GM23338 (cell line): ENCODE measurements around the gene TMEM144. TPM values are rescaled to one million over a fixed set of nuclear protein-coding genes. Genes with fewer than 3 reads are reported as not detected.

Source experiments
- ATAC-seq: fragments of 200-7000 bp; cut with Tn5 transposase; 3 replicates; pipeline ENCODE4 v1.9.1; 2020
- DNase-seq: peaks from one replicate; pipeline ENCODE4 v3.0.0-alpha.2; 2015; ENCODE audit warnings: low spot score
- H2AFZ ChIP-seq: fragments of 200-600 bp; sonication (generic); 2 replicates; pipeline ENCODE4 v1.8.0; 2016; ENCODE audit warnings: antibody characterized with exemption, mild to moderate bottlenecking, moderate library complexity
- H3F3A ChIP-seq: fragments of 200-600 bp; sonication (generic); replicated peaks from 2 replicates; pipeline ENCODE4 v1.8.0; 2017; ENCODE audit warnings: antibody characterized with exemption, mixed run types, low read depth
- H3K27ac ChIP-seq: fragments of 200-600 bp; sonication (generic); 2 replicates; pipeline ENCODE4 v1.6.1; 2016; ENCODE audit warnings: low read depth
- H3K27me3 ChIP-seq: fragments of 200-600 bp; sonication (generic); 2 replicates; pipeline ENCODE4 v1.8.0; 2016; ENCODE audit warnings: mild to moderate bottlenecking, mixed run types, moderate library complexity; ENCODE audit not compliant: insufficient read depth
- H3K36me3 ChIP-seq: fragments of 200-600 bp; sonication (generic); 2 replicates; pipeline ENCODE4 v1.8.0; 2016; ENCODE audit warnings: mild to moderate bottlenecking; ENCODE audit not compliant: insufficient read depth
- H3K4me1 ChIP-seq: fragments of 200-600 bp; sonication (generic); 2 replicates; pipeline ENCODE4 v1.8.0; 2016; ENCODE audit warnings: mild to moderate bottlenecking, moderate library complexity; ENCODE audit not compliant: insufficient read depth
- H3K4me2 ChIP-seq: fragments of 200-600 bp; sonication (generic); 2 replicates; pipeline ENCODE4 v1.7.1; 2017; ENCODE audit warnings: mixed run types
- H3K4me3 ChIP-seq: fragments of 200-600 bp; sonication (generic); 2 replicates; pipeline ENCODE4 v1.6.1; 2016; ENCODE audit warnings: mixed run types
- H3K79me2 ChIP-seq: fragments of 200-600 bp; sonication (generic); replicated peaks from 2 replicates; pipeline ENCODE4 v1.8.0; 2017; ENCODE audit warnings: mild to moderate bottlenecking; ENCODE audit not compliant: insufficient read depth
- H3K9me2 ChIP-seq: fragments of 200-600 bp; sonication (generic); 2 replicates; pipeline ENCODE4 v1.8.0; 2017; ENCODE audit not compliant: insufficient read depth
- H4K20me1 ChIP-seq: fragments of 200-600 bp; sonication (generic); replicated peaks from 2 replicates; pipeline ENCODE4 v1.8.0; 2017; ENCODE audit warnings: mild to moderate bottlenecking; ENCODE audit not compliant: insufficient read depth
- H3K27ac Mint-ChIP-seq: 2 replicates; pipeline ENCODE4 v1.8.0; 2020; ENCODE audit warnings: inconsistent platforms, mild to moderate bottlenecking, moderate library complexity, mixed read lengths
- H3K27me3 Mint-ChIP-seq: 3 replicates; pipeline ENCODE4 v1.8.0; 2022; ENCODE audit warnings: low read depth, mild to moderate bottlenecking, moderate library complexity, mixed read lengths, inconsistent platforms; ENCODE audit not compliant: insufficient read depth, poor library complexity
- H3K36me3 Mint-ChIP-seq: 3 replicates; pipeline ENCODE4 v1.8.0; 2021; ENCODE audit warnings: low read depth, mild to moderate bottlenecking, inconsistent platforms, moderate library complexity, mixed read lengths
- H3K4me1 Mint-ChIP-seq: 3 replicates; pipeline ENCODE4 v1.8.0; 2020; ENCODE audit warnings: mild to moderate bottlenecking, inconsistent platforms, mixed read lengths
- H3K4me3 Mint-ChIP-seq: 3 replicates; pipeline ENCODE4 v1.8.0; 2021; ENCODE audit warnings: moderate library complexity, mild to moderate bottlenecking, inconsistent platforms, mixed read lengths
- H3K9me3 Mint-ChIP-seq: 3 replicates; pipeline ENCODE4 v1.8.0; 2020; ENCODE audit warnings: moderate library complexity, mild to moderate bottlenecking, inconsistent platforms, mixed read lengths
- EZH2 ChIP-seq: fragments of 200-600 bp; sonication (generic); IDR thresholded peaks from one replicate; pipeline ENCODE4 v1.8.0; 2017; ENCODE audit warnings: antibody characterized with exemption, mild to moderate bottlenecking, low read depth; ENCODE audit not compliant: unreplicated experiment
- EZH2phosphoT487 ChIP-seq: fragments of 200-600 bp; sonication (generic); IDR thresholded peaks from one replicate; pipeline ENCODE4 v1.8.1; 2018; ENCODE audit warnings: antibody characterized with exemption; ENCODE audit not compliant: unreplicated experiment
- POLR2AphosphoS5 ChIP-seq: IDR thresholded peaks from 2 replicates; pipeline ENCODE4 v1.6.1; 2016; ENCODE audit warnings: antibody characterized with exemption, low read depth
- ZNF114 ChIP-seq: fragments of 250-450 bp; sonication (Bioruptor Pico); IDR thresholded peaks from 2 replicates; pipeline ENCODE4 v1.5.0; 2020; ENCODE audit warnings: mild to moderate bottlenecking, moderate library complexity
- ZNF462 ChIP-seq: fragments of 250-450 bp; sonication (Bioruptor Pico); IDR thresholded peaks from 2 replicates; pipeline ENCODE4 v1.5.0; 2020; ENCODE audit warnings: mild to moderate bottlenecking, moderate library complexity
- polyA plus RNA-seq: library from polyadenylated mRNA; unstranded; fragments of >200 nt; fragmentation: Nextera tagmentation; extraction: Ambion mirVana; gene quantifications from 2 replicates; pipeline ENCODE4 v1.2.1, GENCODE V29; 2016
- total RNA-seq: library from RNA; depleted of rRNA; stranded (reverse); fragments of >200 nt; shearing (Covaris generic); gene quantifications from 2 replicates; pipeline ENCODE4 v1.2.3, GENCODE V29; 2014

TMEM144 gene
- total and polyA plus RNA-seq, 2 experiments from 2014 or later = 1.3 to 1.7 TPM

- TF ChIP-seq ZNF462 (CRISPR knock-in tag) = no peak
These were observed 26.2 kb downstream of the TMEM144 start (continued) for GRCh38 chr4:158236304-158237030.

GRCh38 chr4:158238575-158238974 is 28.3 kb downstream of the TMEM144 start:
- Mint-ChIP-seq H3K4me1 (peaks cover 9% of the 10 kb centered on the region), H3K9me3 (no peaks in the 10 kb centered on the region), H3K27me3 (no peaks in the 10 kb centered on the region), H3K27ac (no peak overlapping the region), H3K4me3 (no peak overlapping the region), H3K36me3 (no peaks in the 10 kb centered on the region)
- no peaks in the 10 kb centered on the region for H3K36me3 ChIP-seq
- H3K79me2 ChIP-seq = no peaks in the 10 kb centered on the region
- DNase-seq (no peak), ATAC-seq (no peak)
- TF ChIP-seq POLR2AphosphoS5 (no peak), ZNF462 (CRISPR knock-in tag) (no peak), EZH2phosphoT487 (no peak), EZH2 (no peak), ZNF114 (no peak)
- no peaks in the 10 kb centered on the region for H3K27me3 ChIP-seq
- H3K4me2 ChIP-seq = no peak overlapping the region
- H3K4me1 ChIP-seq = peaks cover 7% of the 10 kb centered on the region; the same call in 1 of the 2 replicates
- no peaks in the 10 kb centered on the region for H3K9me2 ChIP-seq
- H3F3A ChIP-seq = no peaks in the 10 kb centered on the region
- no peak overlapping the region for H3K4me3 ChIP-seq
- H4K20me1 ChIP-seq = no peaks in the 10 kb centered on the region
- H2AFZ ChIP-seq = no peak overlapping the region
- no peak overlapping the region for H3K27ac ChIP-seq
